LNCaP clone FGC (cell line): ENCODE measurements around the gene NFIA.

ENCODE experiments used
- DNase-seq: peaks from one replicate; pipeline ENCODE4 v3.0.0-alpha.2; 2011; ENCODE audit warnings: low read depth
- H3K4me3 ChIP-seq: 2 replicates; pipeline ENCODE4 v1.5.1; 2011; ENCODE audit warnings: mild to moderate bottlenecking, low read depth, low read length, control low read depth
- CTCF ChIP-seq: IDR thresholded peaks from 2 replicates; pipeline ENCODE4 v1.5.1; 2012; ENCODE audit warnings: mild to moderate bottlenecking; ENCODE audit not compliant: control insufficient read depth, insufficient read depth; ENCODE audit errors: extremely low read depth

Gene NFIA

GRCh38 chr1:61337981-61338848 is 255.9 kb downstream of the NFIA start:
- TF ChIP-seq CTCF, result peak; percentile 86
- DNase-seq, result peak; percentile 77
- H3K4me3 ChIP-seq, result no peak overlapping the region

- TF ChIP-seq CTCF, result no peak
- no peak for DNase-seq
- H3K4me3 ChIP-seq, result no peak overlapping the region
These were observed 256.5 kb downstream of the NFIA start for GRCh38 chr1:61338899-61339298.

- no peak for TF ChIP-seq CTCF
- no peak overlapping the region for H3K4me3 ChIP-seq
- DNase-seq, result no peak
These were observed 259.1 kb downstream of the NFIA start for GRCh38 chr1:61341426-61341825.

- no peak for TF ChIP-seq CTCF
- H3K4me3 ChIP-seq, result no peak overlapping the region
- DNase-seq, result no peak
These were observed 261.5 kb downstream of the NFIA start for GRCh38 chr1:61343734-61344420.

GRCh38 chr1:61344696-61345095 is 262.3 kb downstream of the NFIA start:
- TF ChIP-seq CTCF, result no peak
- no peak overlapping the region for H3K4me3 ChIP-seq
- DNase-seq, result no peak

- TF ChIP-seq CTCF, result no peak
- no peak for DNase-seq
- H3K4me3 ChIP-seq, result no peak overlapping the region
These were observed 265.8 kb downstream of the NFIA start for GRCh38 chr1:61348025-61348665.
